Smooth muscle cell (in vitro differentiated cells): ENCODE results near the gene FZD10. TPM values are rescaled to one million over a fixed set of nuclear protein-coding genes. Genes with fewer than 3 reads are reported as not detected.

Experiments
- DNase-seq: peaks from one replicate; lab custom pipeline; 2025; ENCODE audit not compliant: unreplicated experiment; lab: John Stamatoyannopoulos, UW
- H2AFZ ChIP-seq: fragments of 200-600 bp; sonication (generic); 2 replicates; pipeline ENCODE4 v1.6.0; 2016; ENCODE audit warnings: antibody characterized with exemption, low read depth, mild to moderate bottlenecking
- H3F3A ChIP-seq: fragments of 200-600 bp; sonication (generic); 2 replicates; pipeline ENCODE4 v1.6.0; 2017; ENCODE audit warnings: antibody characterized with exemption, low read depth
- H3K27ac ChIP-seq: fragments of 200-600 bp; sonication (generic); 2 replicates; pipeline ENCODE4 v1.5.1; 2016; ENCODE audit warnings: low read depth, mild to moderate bottlenecking
- H3K27me3 ChIP-seq: fragments of 200-600 bp; sonication (generic); 2 replicates; pipeline ENCODE4 v1.6.1; 2016; ENCODE audit warnings: low read depth, mild to moderate bottlenecking
- H3K36me3 ChIP-seq: fragments of 200-600 bp; sonication (generic); 2 replicates; pipeline ENCODE4 v1.5.1; 2016; ENCODE audit warnings: low read depth
- H3K4me1 ChIP-seq: fragments of 200-600 bp; sonication (generic); 2 replicates; pipeline ENCODE4 v1.5.1; 2016; ENCODE audit warnings: low read depth
- H3K4me2 ChIP-seq: fragments of 200-600 bp; sonication (generic); 2 replicates; pipeline ENCODE4 v1.6.0; 2016; ENCODE audit warnings: mild to moderate bottlenecking
- H3K4me3 ChIP-seq: fragments of 200-600 bp; sonication (generic); 2 replicates; pipeline ENCODE4 v1.5.1; 2016; ENCODE audit warnings: mild to moderate bottlenecking
- H3K79me2 ChIP-seq: fragments of 200-600 bp; sonication (generic); 2 replicates; pipeline ENCODE4 v1.6.0; 2016; ENCODE audit warnings: low read depth, mild to moderate bottlenecking
- H3K9ac ChIP-seq: fragments of 200-600 bp; sonication (generic); 2 replicates; pipeline ENCODE4 v1.6.0; 2016; ENCODE audit warnings: low read depth
- H3K9me3 ChIP-seq: fragments of 200-600 bp; sonication (generic); replicated peaks from 2 replicates; pipeline ENCODE4 v1.5.1; 2016; ENCODE audit warnings: low read depth
- H4K20me1 ChIP-seq: fragments of 200-600 bp; sonication (generic); 2 replicates; pipeline ENCODE4 v1.6.0; 2016; ENCODE audit warnings: low read depth
- WGBS: methylation state at CpG from one replicate; pipeline ENCODE4 v1.1.7; 2016; ENCODE audit warnings: low lambda C conversion rate; 5-methylcytosine and 5-hydroxymethylcytosine counted together
- polyA plus RNA-seq: library from polyadenylated mRNA; unstranded; fragments of >200 nt; fragmentation: Nextera tagmentation; extraction: Ambion mirVana; gene quantifications from 2 replicates; pipeline ENCODE4 v1.2.1, GENCODE V29; 2016
- total RNA-seq: library from RNA; depleted of rRNA; stranded (reverse); fragments of >200 nt; gene quantifications from 2 replicates; pipeline ENCODE4 v1.2.3, GENCODE V29; 2014
- TF ChIP-seq, protein P1 (sequence below): fragments of 200-600 bp; sonication (generic); IDR thresholded peaks from 2 replicates; pipeline ENCODE4 v1.5.1; 2017; ENCODE audit warnings: borderline replicate concordance, mild to moderate bottlenecking, antibody characterized with exemption; ENCODE audit not compliant: insufficient read depth, poor library complexity, severe bottlenecking

The FZD10 gene
- total and polyA plus RNA-seq, 2 experiments from 2014 or later, result 1.7 to 1.9 TPM

- no peaks in the 10 kb centered on the region for H4K20me1 ChIP-seq
- H3K27ac ChIP-seq, result no peak overlapping the region
- no peak for DNase-seq
- no peak overlapping the region for H3K9ac ChIP-seq
- no peak overlapping the region for H3K4me2 ChIP-seq
- 94% methylated on average over 10 of the region's 10 CpGs for WGBS
- H3K27me3 ChIP-seq, result peaks cover 15% of the 10 kb centered on the region
- H3K4me1 ChIP-seq, result no peaks in the 10 kb centered on the region
- no peaks in the 10 kb centered on the region for H3K36me3 ChIP-seq
- no peak overlapping the region for H3K4me3 ChIP-seq
- no peak overlapping the region for H2AFZ ChIP-seq
- H3K79me2 ChIP-seq, result no peaks in the 10 kb centered on the region
- TF ChIP-seq, protein P1, sequence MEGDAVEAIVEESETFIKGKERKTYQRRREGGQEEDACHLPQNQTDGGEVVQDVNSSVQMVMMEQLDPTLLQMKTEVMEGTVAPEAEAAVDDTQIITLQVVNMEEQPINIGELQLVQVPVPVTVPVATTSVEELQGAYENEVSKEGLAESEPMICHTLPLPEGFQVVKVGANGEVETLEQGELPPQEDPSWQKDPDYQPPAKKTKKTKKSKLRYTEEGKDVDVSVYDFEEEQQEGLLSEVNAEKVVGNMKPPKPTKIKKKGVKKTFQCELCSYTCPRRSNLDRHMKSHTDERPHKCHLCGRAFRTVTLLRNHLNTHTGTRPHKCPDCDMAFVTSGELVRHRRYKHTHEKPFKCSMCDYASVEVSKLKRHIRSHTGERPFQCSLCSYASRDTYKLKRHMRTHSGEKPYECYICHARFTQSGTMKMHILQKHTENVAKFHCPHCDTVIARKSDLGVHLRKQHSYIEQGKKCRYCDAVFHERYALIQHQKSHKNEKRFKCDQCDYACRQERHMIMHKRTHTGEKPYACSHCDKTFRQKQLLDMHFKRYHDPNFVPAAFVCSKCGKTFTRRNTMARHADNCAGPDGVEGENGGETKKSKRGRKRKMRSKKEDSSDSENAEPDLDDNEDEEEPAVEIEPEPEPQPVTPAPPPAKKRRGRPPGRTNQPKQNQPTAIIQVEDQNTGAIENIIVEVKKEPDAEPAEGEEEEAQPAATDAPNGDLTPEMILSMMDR, result no peak
- no peaks in the 10 kb centered on the region for H3F3A ChIP-seq
- no peaks in the 10 kb centered on the region for H3K9me3 ChIP-seq
Measured at GRCh38 chr12:130144256-130144655, 18.0 kb upstream of the FZD10 start.

GRCh38 chr12:130145731-130146130 lies 16.5 kb upstream of the FZD10 start:
- no peaks in the 10 kb centered on the region for H3K4me1 ChIP-seq
- no peaks in the 10 kb centered on the region for H3K9me3 ChIP-seq
- H2AFZ ChIP-seq, result no peak overlapping the region
- 77% methylated on average over 13 of the region's 13 CpGs for WGBS
- H4K20me1 ChIP-seq, result no peaks in the 10 kb centered on the region
- no peaks in the 10 kb centered on the region for H3K36me3 ChIP-seq
- no peak overlapping the region for H3K4me2 ChIP-seq
- no peak overlapping the region for H3K9ac ChIP-seq
- H3K79me2 ChIP-seq, result no peaks in the 10 kb centered on the region
- TF ChIP-seq, protein P1, result no peak
- no peak overlapping the region for H3K4me3 ChIP-seq
- H3K27ac ChIP-seq, result no peak overlapping the region
- H3K27me3 ChIP-seq, result peaks cover 15% of the 10 kb centered on the region
- no peak for DNase-seq
- H3F3A ChIP-seq, result no peaks in the 10 kb centered on the region

- Histone ChIP-seq H3K4me3 (no peak overlapping the region), H3K27me3 (peaks cover 15% of the 10 kb centered on the region), H2AFZ (no peak overlapping the region), H3K4me2 (no peak overlapping the region), H3F3A (no peaks in the 10 kb centered on the region), H3K79me2 (no peaks in the 10 kb centered on the region), H3K27ac (no peak overlapping the region), H4K20me1 (no peaks in the 10 kb centered on the region), H3K36me3 (no peaks in the 10 kb centered on the region), H3K9ac (no peak overlapping the region), H3K4me1 (no peaks in the 10 kb centered on the region), H3K9me3 (no peaks in the 10 kb centered on the region)
- no peak for DNase-seq
- WGBS, result 80% methylated on average over 10 of the region's 10 CpGs
- TF ChIP-seq, protein P1, result no peak
Measured at GRCh38 chr12:130146176-130146931, 15.9 kb upstream of the FZD10 start.
